Breast epithelium (tissue), 4 donors: ENCODE measurements around the gene ELMO1. TPM values are rescaled to one million over a fixed set of nuclear protein-coding genes. Genes with fewer than 3 reads are reported as not detected.

Source experiments
- DNase-seq, 2 donors: peaks; one replicate each; pipeline ENCODE4 v3.0.0-alpha.2; 2019; ENCODE audit warnings: low spot score in 2 of 2
- H3K27ac ChIP-seq, 2 donors: fragments of 200-600 bp; sonication (generic) in 1 of 2; one replicate each; pipeline ENCODE4 v1.5.1; 2016 to 2019; ENCODE audit warnings: mild to moderate bottlenecking in 1 of 2
- H3K27me3 ChIP-seq, 2 donors: fragments of 200-600 bp; sonication (generic) in 1 of 2; one replicate each; pipeline versions ENCODE4 v1.5.1 to v1.6.0; 2017 to 2019; ENCODE audit warnings: control low read depth in 1 of 2, mild to moderate bottlenecking in 1 of 2
- H3K36me3 ChIP-seq: fragments of 200-600 bp; one replicate; pipeline ENCODE4 v1.5.1; 2019
- H3K4me1 ChIP-seq, 2 donors: fragments of 200-600 bp; sonication (generic); one replicate each; pipeline ENCODE4 v1.5.1; 2016 to 2019; ENCODE audit warnings: control low read depth in 1 of 2
- H3K4me3 ChIP-seq, 3 donors: fragments of 200-600 bp; sonication (generic); 1 replicate in 2 of 3; 2 replicates in 1 of 3; pipeline ENCODE4 v1.5.1; 2016 to 2019; ENCODE audit warnings: mild to moderate bottlenecking in 3 of 3, moderate library complexity in 2 of 3
- H3K9me3 ChIP-seq, 2 donors: fragments of 200-600 bp; sonication (generic) in 1 of 2; one replicate each; pipeline ENCODE4 v1.5.1; 2016 to 2019; ENCODE audit warnings: control low read depth in 1 of 2
- CTCF ChIP-seq, 3 donors: fragments of 450-650 bp; IDR thresholded peaks; one replicate each; pipeline ENCODE4 v1.5.1; 2016 to 2017; ENCODE audit warnings: antibody characterized with exemption in 3 of 3, mild to moderate bottlenecking in 3 of 3, moderate library complexity in 3 of 3
- POLR2A ChIP-seq: fragments of 450-650 bp; IDR thresholded peaks from one replicate; pipeline ENCODE4 v1.6.1; 2016; ENCODE audit warnings: antibody characterized with exemption, mild to moderate bottlenecking, moderate library complexity
- POLR2AphosphoS5 ChIP-seq, 3 donors: sonication (generic); formaldehyde crosslinking; IDR thresholded peaks; one replicate each; pipeline ENCODE4 v1.6.1; 2017; ENCODE audit warnings: antibody characterized with exemption in 3 of 3
- intact Hi-C: fragments of 100-400 bp; cut with DNase I; formaldehyde crosslinking; loops from one replicate; pipeline ENCODE4 v1.15.1; 2023; ENCODE audit warnings: low total_unique reads
- total RNA-seq, 3 donors: library from RNA; depleted of rRNA; stranded (reverse); fragments of >200 nt; gene quantifications; one replicate each; pipeline ENCODE4 v1.1.0, GENCODE V29; 2016

ELMO1 gene
- total RNA-seq, 3 donors from 2014 or later = 49.5 to 110 (median 66.9) TPM

- TF ChIP-seq POLR2AphosphoS5 (IDR thresholded peaks at IDR 0.05) (no peak), POLR2A (no peak), CTCF (IDR thresholded peaks at IDR 0.05) (no peak)
- H3K4me1 ChIP-seq = no peaks in the 10 kb centered on the region
- H3K27ac ChIP-seq = no peak overlapping the region
- H3K36me3 ChIP-seq = no peaks in the 10 kb centered on the region
- no peaks in the 10 kb centered on the region for H3K9me3 ChIP-seq
- intact Hi-C loops = no loop called here
- no peak overlapping the region for H3K4me3 ChIP-seq
- H3K27me3 ChIP-seq = no peaks in the 10 kb centered on the region
- DNase-seq = no peak
Measured at GRCh38 chr7:37070031-37070430, 378.6 kb downstream of the ELMO1 start.

GRCh38 chr7:37069336-37069735 is 379.3 kb downstream of the ELMO1 start:
- H3K4me1 ChIP-seq = no peaks in the 10 kb centered on the region
- H3K9me3 ChIP-seq = no peaks in the 10 kb centered on the region
- no peak overlapping the region for H3K27ac ChIP-seq
- intact Hi-C loops = no loop called here
- no peaks in the 10 kb centered on the region for H3K27me3 ChIP-seq
- no peak for DNase-seq
- no peak overlapping the region for H3K4me3 ChIP-seq
- H3K36me3 ChIP-seq = no peaks in the 10 kb centered on the region
- TF ChIP-seq POLR2A (no peak), POLR2AphosphoS5 (IDR thresholded peaks at IDR 0.05) (no peak), CTCF (IDR thresholded peaks at IDR 0.05) (no peak)

GRCh38 chr7:37068902-37069301 is 379.8 kb downstream of the ELMO1 start:
- Histone ChIP-seq H3K27me3 (no peaks in the 10 kb centered on the region), H3K4me1 (no peaks in the 10 kb centered on the region), H3K9me3 (no peaks in the 10 kb centered on the region), H3K36me3 (no peaks in the 10 kb centered on the region), H3K4me3 (no peak overlapping the region), H3K27ac (no peak overlapping the region)
- TF ChIP-seq POLR2AphosphoS5 (IDR thresholded peaks at IDR 0.05) = no peak
- no peak for TF ChIP-seq POLR2A
- TF ChIP-seq CTCF (IDR thresholded peaks at IDR 0.05) = no peak
- intact Hi-C loops = no loop called here
- DNase-seq = no peak

GRCh38 chr7:37068038-37068437 is 380.6 kb downstream of the ELMO1 start:
- Histone ChIP-seq H3K36me3 (no peaks in the 10 kb centered on the region), H3K9me3 (no peaks in the 10 kb centered on the region), H3K4me3 (no peak overlapping the region), H3K27ac (no peak overlapping the region), H3K4me1 (no peaks in the 10 kb centered on the region), H3K27me3 (no peaks in the 10 kb centered on the region)
- intact Hi-C loops = no loop called here
- no peak for DNase-seq
- no peak for TF ChIP-seq POLR2A
- no peak for TF ChIP-seq CTCF (IDR thresholded peaks at IDR 0.05)
- no peak for TF ChIP-seq POLR2AphosphoS5 (IDR thresholded peaks at IDR 0.05)

GRCh38 chr7:37065779-37066271 is 382.8 kb downstream of the ELMO1 start:
- intact Hi-C loops = no loop called here
- Histone ChIP-seq H3K36me3 (no peaks in the 10 kb centered on the region), H3K27ac (no peak overlapping the region), H3K9me3 (no peaks in the 10 kb centered on the region), H3K4me3 (no peak overlapping the region), H3K4me1 (no peaks in the 10 kb centered on the region), H3K27me3 (no peaks in the 10 kb centered on the region)
- no peak for DNase-seq
- TF ChIP-seq POLR2AphosphoS5 (IDR thresholded peaks at IDR 0.05) (no peak), POLR2A (no peak), CTCF (IDR thresholded peaks at IDR 0.05) (no peak)
